ENCODE data around the gene PRKCZ.
A peak's percentile ranks its signal among the peaks of the same experiment; 100 is the strongest.

GRCh38 chr1:2091611-2092604 lies 41.7 kb downstream of the PRKCZ start:
- TF ChIP-seq CTCF (IDR thresholded peaks at IDR 0.05; ENCODE audit: insufficient read depth, low read length) (peak; percentile 65), REST (IDR thresholded peaks at IDR 0.05; ENCODE audit: insufficient replicate concordance, low read depth) (no peak), GABPA (IDR thresholded peaks at IDR 0.05; ENCODE audit: low read depth) (no peak)

All from HL-60 (cell line).